Measurements from ENCODE around the gene OFD1. TPM values are rescaled to one million over a fixed set of nuclear protein-coding genes. Genes with fewer than 3 reads are reported as not detected.

OFD1 gene
- total RNA-seq, 2 donors from 2014 or later, result 27.5 to 36.6 TPM

- Histone ChIP-seq H3K4me3 (no peak overlapping the region), H3K4me1 (peaks cover 73% of the 10 kb centered on the region), H3K27ac (no peak overlapping the region), H3K27me3 (no peaks in the 10 kb centered on the region), H3K36me3 (replicated peaks in 1 of 2; ENCODE audit: insufficient read depth in 1 of 2, low read depth in 2 of 2) (no peaks in the 10 kb centered on the region), H3K9me3 (no peaks in the 10 kb centered on the region)
- DNase-seq (no peak), ATAC-seq (no peak)
- 71 to 97% methylated on average over 2 of the region's 2 CpGs for WGBS, 2 donors
- no peak for TF ChIP-seq CTCF (IDR thresholded peaks at IDR 0.05)
- TF ChIP-seq POLR2A (IDR thresholded peaks at IDR 0.05), result no peak
- intact Hi-C loops (cut with DNase I), result no loop called here
These were observed 37.1 kb upstream of the OFD1 start for GRCh38 chrX:13697455-13697854.

GRCh38 chrX:13697976-13698375, 36.6 kb upstream of the OFD1 start:
- TF ChIP-seq POLR2A (IDR thresholded peaks at IDR 0.05) (no peak), CTCF (IDR thresholded peaks at IDR 0.05) (no peak)
- Histone ChIP-seq H3K36me3 (replicated peaks in 1 of 2; ENCODE audit: insufficient read depth in 1 of 2, low read depth in 2 of 2) (no peaks in the 10 kb centered on the region), H3K4me3 (no peak overlapping the region), H3K27ac (no peak overlapping the region), H3K4me1 (peaks cover 72% of the 10 kb centered on the region), H3K27me3 (no peaks in the 10 kb centered on the region), H3K9me3 (no peaks in the 10 kb centered on the region)
- WGBS, 2 donors, result 90 to 93% methylated on average over 1 of the region's 1 CpG
- no peak for DNase-seq
- ATAC-seq, result no peak
- intact Hi-C loops (cut with DNase I), result no loop called here

GRCh38 chrX:13698432-13698831, 36.1 kb upstream of the OFD1 start:
- no peaks in the 10 kb centered on the region for H3K27me3 ChIP-seq
- peak overlapping the region in 2 of 4 donors; percentile 6 to 41 for H3K27ac ChIP-seq
- no peaks in the 10 kb centered on the region for H3K9me3 ChIP-seq
- TF ChIP-seq POLR2A (IDR thresholded peaks at IDR 0.05), result no peak
- no peak for TF ChIP-seq CTCF (IDR thresholded peaks at IDR 0.05)
- H3K36me3 ChIP-seq (replicated peaks in 1 of 2; ENCODE audit: insufficient read depth in 1 of 2, low read depth in 2 of 2), result no peaks in the 10 kb centered on the region
- intact Hi-C loops (cut with DNase I), result no loop called here
- no peak for ATAC-seq
- no peak for DNase-seq
- no peak overlapping the region for H3K4me3 ChIP-seq
- WGBS, 2 donors, result 35 to 41% methylated on average over 1 of the region's 1 CpG
- peaks cover 73% of the 10 kb centered on the region for H3K4me1 ChIP-seq

- H3K36me3 ChIP-seq (replicated peaks in 1 of 2; ENCODE audit: insufficient read depth in 1 of 2, low read depth in 2 of 2), result no peaks in the 10 kb centered on the region
- no peak overlapping the region for H3K4me3 ChIP-seq
- DNase-seq (peak in 2 of 4 donors; percentile 13 to 24), ATAC-seq (peak; percentile 60)
- TF ChIP-seq CTCF (IDR thresholded peaks at IDR 0.05) (no peak), POLR2A (IDR thresholded peaks at IDR 0.05) (no peak)
- no peaks in the 10 kb centered on the region for H3K9me3 ChIP-seq
- H3K4me1 ChIP-seq, result peaks cover 71% of the 10 kb centered on the region
- WGBS, 2 donors, result 36 to 51% methylated on average over 7 of the region's 7 CpGs
- H3K27ac ChIP-seq, result peak overlapping the region in 1 of 4 donors; percentile 41
- no peaks in the 10 kb centered on the region for H3K27me3 ChIP-seq
- intact Hi-C loops (cut with DNase I), result no loop called here
These were observed 35.2 kb upstream of the OFD1 start for GRCh38 chrX:13699183-13699826.

- H3K4me1 ChIP-seq, result peaks cover 60% of the 10 kb centered on the region
These were observed 34.2 kb upstream of the OFD1 start for GRCh38 chrX:13700380-13700779.

More at GRCh38 chrX:13700380-13700779, 34.2 kb upstream of the OFD1 start:
- intact Hi-C loops (cut with DNase I), result no loop called here
- H3K4me3 ChIP-seq, result no peak overlapping the region
- no peaks in the 10 kb centered on the region for H3K27me3 ChIP-seq
- DNase-seq (no peak), ATAC-seq (no peak)
- 18 to 28% methylated on average over 4 of the region's 4 CpGs for WGBS, 2 donors
- TF ChIP-seq CTCF (IDR thresholded peaks at IDR 0.05) (no peak), POLR2A (IDR thresholded peaks at IDR 0.05) (no peak)
- H3K9me3 ChIP-seq, result no peaks in the 10 kb centered on the region
- no peaks in the 10 kb centered on the region for H3K36me3 ChIP-seq (replicated peaks in 1 of 2; ENCODE audit: insufficient read depth in 1 of 2, low read depth in 2 of 2)
- H3K27ac ChIP-seq, result peak overlapping the region in 1 of 4 donors; percentile 41

Measured in body of pancreas (tissue), 4 donors.